WTC11 (cell line): ENCODE data around the gene CCDC89. TPM values are rescaled to one million over a fixed set of nuclear protein-coding genes. Genes with fewer than 3 reads are reported as not detected.

Source experiments
- ATAC-seq: fragments of 200-7000 bp; cut with Tn5 transposase; 2 replicates; pipeline ENCODE4 v1.10.0; 2021; ENCODE audit warnings: mild to moderate bottlenecking, moderate library complexity
- CTCF ChIA-PET: fragments of 300-600 bp; sonication (Branson Sonifier 250); formaldehyde crosslinking; loops from one replicate; lab custom pipeline; 2021; ENCODE audit warnings: antibody characterized with exemption; lab: Charles Lee
- POLR2A ChIA-PET: fragments of 350-600 bp; sonication (Branson Sonifier 250); formaldehyde crosslinking; loops from one replicate; lab custom pipeline; 2021; ENCODE audit warnings: antibody characterized with exemption; lab: Charles Lee
- DNase-seq: peaks from one replicate; pipeline ENCODE4 v3.0.0; 2021; ENCODE audit warnings: low spot score
- H3K27ac Mint-ChIP-seq: 2 replicates; pipeline ENCODE4 v1.8.0; 2021; ENCODE audit warnings: mixed read lengths
- H3K27me3 Mint-ChIP-seq: 2 replicates; pipeline ENCODE4 v1.8.0; 2021; ENCODE audit warnings: low read depth, mild to moderate bottlenecking, moderate library complexity, mixed read lengths
- H3K36me3 Mint-ChIP-seq: 2 replicates; pipeline ENCODE4 v1.8.0; 2021; ENCODE audit warnings: mixed read lengths
- H3K4me1 Mint-ChIP-seq: 2 replicates; pipeline ENCODE4 v1.8.0; 2022; ENCODE audit warnings: mixed read lengths
- H3K4me3 Mint-ChIP-seq: 2 replicates; pipeline ENCODE4 v1.8.0; 2021; ENCODE audit warnings: mild to moderate bottlenecking, moderate library complexity, mixed read lengths
- H3K9me3 Mint-ChIP-seq: 2 replicates; pipeline ENCODE4 v1.8.0; 2021; ENCODE audit warnings: mixed read lengths
- AR ChIP-seq: fragments of 250-450 bp; sonication (Bioruptor Pico); IDR thresholded peaks from 2 replicates; pipeline ENCODE4 v1.9.0; 2021; ENCODE audit warnings: mild to moderate bottlenecking
- ATF6 ChIP-seq: sonication (generic); formaldehyde crosslinking; IDR thresholded peaks from 2 replicates; pipeline ENCODE4 v1.8.1; 2023; ENCODE audit warnings: mild to moderate bottlenecking, missing genetic modification reagents
- CTCF ChIP-seq: fragments of 200-600 bp; IDR thresholded peaks from 2 replicates; pipeline ENCODE4 v1.8.0; 2022; ENCODE audit warnings: antibody characterized with exemption
- ELF4 ChIP-seq: sonication (generic); formaldehyde crosslinking; IDR thresholded peaks from 2 replicates; pipeline ENCODE4 v1.8.1; 2022; ENCODE audit warnings: low read depth, mild to moderate bottlenecking, moderate library complexity, missing genetic modification reagents
- EMX1 ChIP-seq: fragments of 250-450 bp; sonication (Bioruptor Pico); IDR thresholded peaks from 2 replicates; pipeline ENCODE4 v1.8.0; 2021; ENCODE audit warnings: mild to moderate bottlenecking
- ESRRA ChIP-seq: sonication (generic); formaldehyde crosslinking; IDR thresholded peaks from 2 replicates; pipeline ENCODE4 v1.8.1; 2022; ENCODE audit warnings: mild to moderate bottlenecking, missing genetic modification reagents, borderline replicate concordance
- GRHL2 ChIP-seq: fragments of 250-450 bp; sonication (Bioruptor Pico); IDR thresholded peaks from 2 replicates; pipeline ENCODE4 v1.8.0; 2022; ENCODE audit warnings: mild to moderate bottlenecking, moderate library complexity; ENCODE audit not compliant: insufficient replicate concordance, severe bottlenecking
- MAX ChIP-seq: sonication (generic); formaldehyde crosslinking; IDR thresholded peaks from 2 replicates; pipeline ENCODE4 v1.8.0; 2022; ENCODE audit warnings: mild to moderate bottlenecking, missing genetic modification reagents
- MYBL2 ChIP-seq: sonication (generic); formaldehyde crosslinking; IDR thresholded peaks from 2 replicates; pipeline ENCODE4 v1.8.1; 2023; ENCODE audit warnings: mild to moderate bottlenecking, moderate library complexity, missing genetic modification reagents
- NFYB ChIP-seq: sonication (generic); formaldehyde crosslinking; conservative IDR thresholded peaks from 2 replicates; pipeline ENCODE4 v1.8.0; 2022; ENCODE audit warnings: low read depth, missing genetic modification reagents
- NR1H2 ChIP-seq: sonication (generic); formaldehyde crosslinking; IDR thresholded peaks from 2 replicates; pipeline ENCODE4 v1.9.0; 2021; ENCODE audit warnings: mild to moderate bottlenecking, moderate library complexity, missing genetic modification reagents
- OVOL2 ChIP-seq: fragments of 250-450 bp; sonication (Bioruptor Pico); IDR thresholded peaks from 2 replicates; pipeline ENCODE4 v1.9.0; 2021; ENCODE audit warnings: mild to moderate bottlenecking, borderline replicate concordance
- SP1 ChIP-seq: sonication (generic); formaldehyde crosslinking; conservative IDR thresholded peaks from 2 replicates; pipeline ENCODE4 v1.8.1; 2022; ENCODE audit warnings: missing genetic modification reagents
- ZNF263 ChIP-seq: sonication (generic); formaldehyde crosslinking; IDR thresholded peaks from 2 replicates; pipeline ENCODE4 v1.8.1; 2022; ENCODE audit warnings: low read depth, mild to moderate bottlenecking, moderate library complexity, missing genetic modification reagents
- ZNF396 ChIP-seq: fragments of 250-450 bp; sonication (Bioruptor Pico); IDR thresholded peaks from 2 replicates; pipeline ENCODE4 v1.8.0; 2021; ENCODE audit warnings: mild to moderate bottlenecking, moderate library complexity, borderline replicate concordance
- ZNF532 ChIP-seq: fragments of 250-450 bp; sonication (Bioruptor Pico); IDR thresholded peaks from 2 replicates; pipeline ENCODE4 v1.9.0; 2021; ENCODE audit warnings: mild to moderate bottlenecking, borderline replicate concordance
- total RNA-seq: library from RNA; stranded (reverse); gene quantifications from 3 replicates; pipeline ENCODE4 v1.2.3, GENCODE V29; 2021

CCDC89 gene
- total RNA-seq, 1 experiment from 2014 or later, result not detected

- CTCF ChIA-PET, result no interaction called here
Observed at GRCh38 chr11:85717429-85717828, 31.4 kb upstream of the CCDC89 start.

More at GRCh38 chr11:85717429-85717828, 31.4 kb upstream of the CCDC89 start:
- ATAC-seq (no peak), DNase-seq (no peak)
- no peaks in the 10 kb centered on the region for H3K36me3 Mint-ChIP-seq
- TF ChIP-seq GRHL2 (CRISPR knock-in tag) (no peak), ZNF396 (CRISPR knock-in tag) (no peak), EMX1 (no peak), ZNF532 (no peak), AR (CRISPR knock-in tag) (no peak), ESRRA (no peak), ZNF263 (CRISPR knock-in tag) (no peak), ATF6 (CRISPR knock-in tag) (no peak), NFYB (CRISPR knock-in tag) (no peak), NR1H2 (CRISPR knock-in tag) (no peak), OVOL2 (CRISPR knock-in tag) (no peak), MAX (no peak), CTCF (no peak), SP1 (no peak), MYBL2 (CRISPR knock-in tag) (no peak), ELF4 (no peak)
- TF ChIP-seq, all 79 proteins: peak for 0
- peaks cover 56% of the 10 kb centered on the region for H3K4me1 Mint-ChIP-seq
- H3K27me3 Mint-ChIP-seq, result no peaks in the 10 kb centered on the region
- H3K27ac Mint-ChIP-seq, result 0 out of 2 replicates have a peak overlapping the region, but pooled peaks have one; percentile 10
- no peak overlapping the region for H3K4me3 Mint-ChIP-seq
- POLR2A ChIA-PET, result no interaction called here
- no peaks in the 10 kb centered on the region for H3K9me3 Mint-ChIP-seq
